Colonic mucosa (tissue), 4 donors: ENCODE data around the gene PC. TPM values are rescaled to one million over a fixed set of nuclear protein-coding genes. Genes with fewer than 3 reads are reported as not detected.

Source experiments
- DNase-seq: peaks from one replicate; pipeline ENCODE4 v3.0.0-alpha.2; 2020
- H3K27ac ChIP-seq: fragments of 200-600 bp; one replicate; pipeline ENCODE4 v1.8.0; 2021
- H3K27me3 ChIP-seq: fragments of 200-600 bp; one replicate; pipeline ENCODE4 v1.8.0; 2021
- H3K36me3 ChIP-seq: fragments of 200-600 bp; one replicate; pipeline ENCODE4 v1.8.0; 2021
- H3K4me1 ChIP-seq: fragments of 200-600 bp; one replicate; pipeline ENCODE4 v1.8.0; 2021; ENCODE audit warnings: mild to moderate bottlenecking
- H3K4me3 ChIP-seq: fragments of 200-600 bp; one replicate; pipeline ENCODE4 v1.8.0; 2021
- H3K9ac ChIP-seq, 2 donors: one replicate each; pipeline ENCODE4 v1.7.0; 2013; ENCODE audit warnings: control low read depth in 2 of 2, low read depth in 2 of 2, low read length in 2 of 2
- H3K9me3 ChIP-seq: fragments of 200-600 bp; one replicate; pipeline ENCODE4 v1.8.0; 2021
- CTCF ChIP-seq: fragments of 200-600 bp; IDR thresholded peaks from one replicate; pipeline ENCODE4 v1.8.0; 2022; ENCODE audit warnings: antibody characterized with exemption, mild to moderate bottlenecking
- intact Hi-C: fragments of 100-400 bp; cut with DNase I; formaldehyde crosslinking; loops from one replicate; pipeline ENCODE4 v1.14.1; 2022
- total RNA-seq, 2 donors: library from RNA; stranded (reverse); fragmentation: NEBNext Ultra II Directional in 1 of 2; extraction: Animal tissue kit (Norgen Biotek cat#: 25700) in 1 of 2; gene quantifications; one replicate each; pipeline ENCODE4 v1.2.1, GENCODE V29; 2021
- donor health status: healthy.
- donor health status: DM: no; HTN: no; CAD: no.
- donor health status: DM: no; HTN: no; CAD: no.

Gene PC
- total RNA-seq, 2 donors from 2014 or later = 47.7 to 60.1 TPM

- intact Hi-C loops = no loop called here
- H3K4me1 ChIP-seq = peaks cover 5% of the 10 kb centered on the region
- H3K9me3 ChIP-seq = no peaks in the 10 kb centered on the region
- no peaks in the 10 kb centered on the region for H3K27me3 ChIP-seq
- peak overlapping the region; percentile 64 for H3K27ac ChIP-seq
- H3K4me3 ChIP-seq = no peak overlapping the region
- peak overlapping the region; percentile 49 to 53 for H3K9ac ChIP-seq
- peak; percentile 84 for DNase-seq
- no peak for TF ChIP-seq CTCF
- no peaks in the 10 kb centered on the region for H3K36me3 ChIP-seq
These were observed 93.8 kb downstream of the PC start for GRCh38 chr11:66864172-66864901.

DNA sequence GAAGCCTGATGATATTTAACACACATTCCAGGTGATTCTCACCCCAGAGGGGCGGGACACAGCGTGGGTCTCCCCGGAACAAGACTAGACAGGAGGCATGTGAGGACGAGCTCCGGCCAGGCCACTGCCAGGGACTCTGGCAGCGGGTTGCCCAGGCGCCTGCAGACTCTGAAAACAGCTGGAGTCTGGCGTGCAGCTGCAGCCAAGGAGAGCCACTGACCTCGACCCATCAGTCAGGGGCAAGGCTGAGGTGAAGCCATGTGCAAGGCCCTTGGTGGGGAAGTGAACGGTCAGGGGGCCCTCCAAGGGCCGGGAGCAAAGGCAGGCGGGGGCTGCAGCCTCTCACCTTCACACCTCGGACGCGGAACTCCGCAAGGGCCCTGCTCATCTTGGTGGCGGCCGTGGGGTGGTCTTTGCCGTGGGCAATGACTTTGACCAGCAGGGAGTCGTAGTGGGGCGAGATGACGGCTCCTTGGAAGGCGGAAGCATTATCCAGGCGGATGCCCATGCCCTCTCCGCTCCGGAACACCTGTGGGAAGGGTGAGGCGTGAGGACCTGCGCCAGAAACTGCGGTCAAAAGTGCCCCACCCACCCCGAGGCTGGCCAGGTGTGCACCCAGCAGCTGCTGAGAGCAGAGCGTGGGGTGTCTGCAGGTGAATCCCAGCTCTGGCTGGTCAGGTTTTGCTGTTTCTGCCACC is 94.6 kb downstream of the PC start:
- H3K27ac ChIP-seq = peak overlapping the region; percentile 64
- H3K4me3 ChIP-seq = no peak overlapping the region
- no peaks in the 10 kb centered on the region for H3K27me3 ChIP-seq
- intact Hi-C loops = no loop called here
- peaks cover 5% of the 10 kb centered on the region for H3K4me1 ChIP-seq
- H3K9ac ChIP-seq = peak overlapping the region; percentile 49 to 53
- H3K9me3 ChIP-seq = no peaks in the 10 kb centered on the region
- TF ChIP-seq CTCF = no peak
- no peaks in the 10 kb centered on the region for H3K36me3 ChIP-seq
- peak; percentile 80 for DNase-seq

GRCh38 chr11:66862559-66863037 is 95.6 kb downstream of the PC start:
- Histone ChIP-seq H3K9me3 (no peaks in the 10 kb centered on the region), H3K27me3 (no peaks in the 10 kb centered on the region), H3K27ac (no peak overlapping the region), H3K4me1 (peaks cover 6% of the 10 kb centered on the region), H3K36me3 (no peaks in the 10 kb centered on the region), H3K9ac (no peak overlapping the region), H3K4me3 (no peak overlapping the region)
- TF ChIP-seq CTCF = no peak
- intact Hi-C loops = no loop called here
- DNase-seq = no peak

- DNase-seq = no peak
- H3K36me3 ChIP-seq = no peaks in the 10 kb centered on the region
- no peak overlapping the region for H3K27ac ChIP-seq
- H3K9me3 ChIP-seq = no peaks in the 10 kb centered on the region
- H3K4me1 ChIP-seq = peaks cover 9% of the 10 kb centered on the region
- no peak overlapping the region for H3K9ac ChIP-seq
- intact Hi-C loops = no loop called here
- H3K4me3 ChIP-seq = no peak overlapping the region
- H3K27me3 ChIP-seq = no peaks in the 10 kb centered on the region
- TF ChIP-seq CTCF = no peak
These were observed 96.2 kb downstream of the PC start for GRCh38 chr11:66861774-66862558.

GRCh38 chr11:66861038-66861773 is 97.0 kb downstream of the PC start:
- intact Hi-C loops = no loop called here

More at GRCh38 chr11:66861038-66861773, 97.0 kb downstream of the PC start:
- H3K27ac ChIP-seq = no peak overlapping the region
- H3K36me3 ChIP-seq = no peaks in the 10 kb centered on the region
- no peaks in the 10 kb centered on the region for H3K27me3 ChIP-seq
- no peak overlapping the region for H3K4me3 ChIP-seq
- no peak for TF ChIP-seq CTCF
- DNase-seq = no peak
- H3K4me1 ChIP-seq = peaks cover 9% of the 10 kb centered on the region
- no peak overlapping the region for H3K9ac ChIP-seq
- H3K9me3 ChIP-seq = no peaks in the 10 kb centered on the region
